Frontal cortex (tissue), 4 donors: ENCODE data around the gene MLLT3. TPM values are rescaled to one million over a fixed set of nuclear protein-coding genes. Genes with fewer than 3 reads are reported as not detected.

Source experiments
- DNase-seq, 2 donors: peaks; one replicate each; pipeline ENCODE4 v3.0.0; 2012; ENCODE audit warnings: low spot score in 2 of 2
- FAIRE-seq: peaks from 2 replicates; lab custom pipeline; 2012; peaks lifted over from hg19 to GRCh38; lab: Jason Lieb, UNC
- total RNA-seq: library from RNA; depleted of rRNA; stranded (reverse); fragments of >200 nt; gene quantifications from one replicate; pipeline ENCODE4 v1.2.3, GENCODE V29; 2014
- donor health status: control.
- donor health status: control.
- donor health status: control.

The MLLT3 gene
- total RNA-seq, 1 donor from 2014 or later, result 125 TPM

DNA sequence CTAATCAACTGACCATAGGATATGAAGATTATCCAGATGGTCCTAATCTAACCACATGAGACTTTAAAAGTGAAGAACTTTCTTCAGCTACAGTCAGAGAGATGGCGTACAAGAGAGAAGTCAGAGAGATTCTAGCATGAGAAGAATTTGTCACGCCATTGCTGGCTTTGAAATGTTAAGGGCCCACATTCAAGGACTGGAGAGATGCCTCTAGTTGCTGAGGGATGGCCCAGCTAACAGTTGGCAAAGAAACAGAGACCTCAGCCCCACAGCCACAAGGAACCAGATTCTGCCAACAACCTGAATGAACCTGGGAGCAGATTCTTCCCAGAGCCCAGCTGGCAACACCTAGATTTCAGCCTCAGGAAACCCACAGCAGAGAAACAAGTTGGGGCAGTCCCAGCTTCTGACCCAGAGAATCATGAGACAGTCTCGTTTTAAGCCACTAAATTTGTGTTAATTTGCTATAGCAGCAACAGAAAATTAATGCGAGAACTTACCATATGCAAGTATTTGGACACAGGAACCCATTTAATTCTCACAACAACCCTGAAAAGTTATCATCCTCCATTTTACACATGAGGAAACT is 132.0 kb downstream of the MLLT3 start:
- DNase-seq (no peak), FAIRE-seq (no peak)

DNA sequence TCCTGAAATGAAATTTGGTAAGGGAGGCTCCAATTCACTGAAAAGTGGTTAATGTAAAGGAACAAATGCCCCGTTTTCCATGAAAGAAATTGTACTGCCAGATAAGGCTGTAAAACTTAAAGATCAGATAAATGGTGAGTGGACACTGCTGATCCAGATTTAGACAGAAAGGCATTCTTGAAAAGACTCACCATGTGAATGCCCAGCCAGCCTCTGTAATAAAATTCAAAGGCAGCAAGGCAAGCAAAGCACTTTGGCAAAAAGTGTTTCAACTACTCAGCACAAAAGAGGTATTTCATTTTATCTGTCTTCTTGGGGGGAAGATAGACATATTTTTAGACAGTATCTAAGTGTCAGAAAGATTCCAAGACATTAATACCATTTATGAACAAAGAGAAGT is 133.6 kb downstream of the MLLT3 start:
- no peak for DNase-seq
- FAIRE-seq, result no peak

DNA sequence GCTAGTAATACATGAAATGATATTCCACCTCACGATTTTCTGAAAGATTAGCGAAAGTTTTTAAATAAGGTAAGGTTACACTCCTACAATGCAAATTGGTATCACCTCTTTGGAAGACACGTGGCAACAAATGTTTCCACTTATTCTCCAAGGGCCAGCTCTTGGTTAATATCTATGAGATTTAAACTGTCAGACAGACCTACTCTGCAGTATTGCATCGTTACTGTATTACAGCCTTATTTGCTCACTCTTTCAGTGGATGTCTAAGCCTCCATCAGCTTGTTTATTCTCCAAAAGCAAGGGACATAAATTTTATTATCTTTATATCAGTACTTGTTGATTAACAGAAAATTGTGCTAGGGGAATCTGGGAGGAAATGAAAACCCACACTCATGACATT is 135.7 kb downstream of the MLLT3 start:
- FAIRE-seq, result no peak
- DNase-seq, result no peak

DNA sequence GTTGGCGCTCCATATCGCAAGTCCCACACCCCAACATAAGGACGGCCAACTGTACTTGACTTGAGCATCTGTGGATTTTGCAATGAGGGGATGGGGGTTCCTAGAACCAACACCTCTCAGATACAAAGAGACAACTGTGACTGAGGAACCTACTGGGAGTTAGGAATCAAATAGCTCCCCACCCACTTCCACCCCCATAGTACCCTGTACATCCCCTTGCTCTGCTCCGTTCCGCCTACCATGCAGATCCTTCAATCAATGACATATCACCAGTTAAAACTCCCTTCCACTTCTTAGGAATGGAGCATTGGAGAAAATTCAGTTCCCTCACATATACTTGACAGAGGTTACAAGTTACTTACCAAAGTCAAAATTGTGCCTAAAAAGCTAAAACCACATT is 140.9 kb downstream of the MLLT3 start:
- no peak for DNase-seq
- FAIRE-seq, result no peak

DNA sequence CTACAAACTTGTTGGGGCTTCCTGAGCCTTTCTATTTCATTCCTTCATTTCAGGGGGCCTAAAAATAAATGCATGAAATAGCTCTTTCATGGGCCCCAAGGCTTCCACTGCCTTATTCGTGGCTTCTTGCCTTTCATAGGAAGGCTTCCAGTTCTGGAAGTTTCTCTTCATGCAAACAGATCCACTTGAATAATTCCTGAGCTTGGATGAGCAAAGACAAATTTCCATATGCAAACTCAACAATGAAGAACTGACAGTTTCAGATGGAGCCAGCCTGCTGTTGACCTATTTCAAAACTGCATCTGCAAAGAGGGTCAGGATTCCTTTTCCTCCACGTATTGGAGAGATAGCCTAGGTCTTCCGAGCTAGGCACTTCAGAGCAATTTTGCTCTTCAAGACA is 142.1 kb downstream of the MLLT3 start:
- FAIRE-seq (no peak), DNase-seq (no peak)

DNA sequence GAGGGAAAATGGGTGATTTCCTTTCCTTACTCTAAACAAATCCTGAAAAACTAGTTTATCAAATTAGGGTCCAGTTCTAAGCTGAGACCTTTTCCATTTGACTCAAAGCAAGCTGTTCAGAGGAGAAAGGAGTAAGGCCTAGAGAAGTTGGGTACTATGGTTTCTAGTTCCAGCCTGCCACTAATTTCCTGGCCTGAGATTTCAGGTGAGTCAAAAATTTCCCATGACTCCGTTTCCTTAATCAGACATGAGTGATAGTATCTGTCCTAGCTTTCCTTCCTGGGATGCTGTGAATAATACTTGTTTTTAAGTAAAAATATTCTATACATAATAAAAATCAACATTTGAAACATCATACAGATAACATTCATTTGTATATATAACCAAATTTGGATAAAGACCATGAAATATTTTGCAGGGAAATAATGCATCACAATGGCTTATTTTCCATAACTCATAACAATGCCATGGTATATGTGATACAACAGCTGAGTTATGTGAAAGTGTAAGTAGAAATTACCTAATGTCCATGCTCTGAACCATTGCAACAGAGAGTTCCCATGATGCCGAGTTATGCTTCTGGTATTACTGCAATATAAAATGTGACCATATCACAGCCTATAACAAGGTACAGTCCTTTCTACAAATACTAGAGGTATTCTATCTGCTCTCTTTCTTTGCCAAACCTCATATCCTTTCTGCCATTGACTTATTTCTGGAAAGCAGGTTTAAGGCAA is 142.7 kb downstream of the MLLT3 start:
- DNase-seq, result no peak
- FAIRE-seq, result no peak

DNA sequence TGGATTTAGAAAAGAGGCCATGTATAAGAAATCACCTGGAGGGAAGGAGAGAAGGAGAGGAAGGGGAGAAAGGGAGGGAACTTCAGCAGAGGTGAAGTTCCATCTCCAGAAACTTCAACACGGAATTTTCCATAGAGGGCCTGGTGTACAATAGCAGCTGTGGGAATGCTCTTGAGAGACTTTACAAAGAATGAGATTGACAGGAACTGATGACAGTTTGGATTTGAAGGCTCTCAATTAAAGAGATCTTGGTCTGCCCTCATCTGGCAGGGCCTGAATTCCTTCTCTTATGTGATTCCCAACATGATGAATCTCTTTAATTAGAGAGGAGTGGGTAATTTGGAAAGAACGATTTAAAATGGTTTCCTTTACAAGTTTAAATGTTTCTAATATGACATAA is 143.5 kb downstream of the MLLT3 start:
- FAIRE-seq (no peak), DNase-seq (no peak)

DNA sequence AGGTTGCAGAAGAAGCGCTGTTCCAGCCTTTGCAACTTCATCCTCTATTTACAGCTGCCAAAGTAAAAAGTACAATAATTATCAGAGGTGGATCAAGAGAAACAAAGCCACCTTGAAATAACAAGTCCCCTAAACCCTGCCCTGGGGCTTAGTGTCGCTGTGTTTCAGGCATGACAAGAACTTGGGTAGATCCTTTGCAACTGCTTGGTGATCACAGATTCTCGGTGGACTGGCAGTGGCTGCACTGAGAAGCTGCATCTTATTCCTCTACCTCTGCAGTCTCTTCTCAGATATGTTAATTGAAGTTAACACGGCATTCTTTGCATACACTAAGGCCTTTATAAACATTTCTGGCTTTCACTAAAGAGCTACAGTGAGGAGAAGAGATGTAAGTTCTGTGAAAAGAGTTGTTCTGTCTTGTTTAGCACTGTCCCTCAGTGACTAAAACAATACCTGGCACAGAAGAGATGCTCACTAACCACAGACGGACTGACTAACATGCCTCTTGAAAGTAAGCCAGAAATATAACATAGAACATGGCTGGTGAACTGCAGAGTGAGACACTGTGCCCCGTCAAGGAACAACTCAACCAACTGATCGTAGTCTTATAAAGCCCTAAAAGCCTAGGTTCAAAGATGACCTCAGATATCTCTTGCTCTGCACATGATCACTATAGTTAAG is 144.2 kb downstream of the MLLT3 start:
- DNase-seq, result no peak
- no peak for FAIRE-seq

DNA sequence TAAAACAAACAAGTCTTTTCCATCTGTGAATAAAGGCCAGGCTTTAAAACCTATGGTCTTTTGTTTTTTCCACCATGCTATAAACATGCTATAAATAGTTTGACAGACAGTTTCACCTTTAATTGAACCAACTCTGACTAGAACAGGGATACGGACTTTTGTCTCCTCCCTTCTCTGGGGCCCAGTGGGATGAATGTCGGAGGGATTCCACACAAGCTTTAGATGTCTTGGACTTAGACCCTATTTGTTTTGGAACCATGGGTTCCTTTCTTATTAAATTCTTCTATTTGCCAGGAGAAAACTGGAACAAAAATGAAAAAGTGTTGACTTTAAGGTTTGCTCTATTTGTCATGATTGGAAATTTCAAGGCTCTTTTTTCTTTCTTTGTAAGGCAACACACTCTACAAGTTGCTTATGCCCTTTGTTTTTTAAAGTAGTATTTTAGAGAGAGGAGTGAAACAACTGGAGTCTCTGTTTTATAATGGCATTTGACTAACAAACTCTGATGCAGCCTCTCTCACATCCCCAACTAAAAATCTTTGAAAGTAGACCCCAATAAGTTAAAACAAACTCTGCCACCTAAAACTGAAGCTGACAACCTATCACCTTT is 145.3 kb downstream of the MLLT3 start:
- no peak for DNase-seq
- no peak for FAIRE-seq

DNA sequence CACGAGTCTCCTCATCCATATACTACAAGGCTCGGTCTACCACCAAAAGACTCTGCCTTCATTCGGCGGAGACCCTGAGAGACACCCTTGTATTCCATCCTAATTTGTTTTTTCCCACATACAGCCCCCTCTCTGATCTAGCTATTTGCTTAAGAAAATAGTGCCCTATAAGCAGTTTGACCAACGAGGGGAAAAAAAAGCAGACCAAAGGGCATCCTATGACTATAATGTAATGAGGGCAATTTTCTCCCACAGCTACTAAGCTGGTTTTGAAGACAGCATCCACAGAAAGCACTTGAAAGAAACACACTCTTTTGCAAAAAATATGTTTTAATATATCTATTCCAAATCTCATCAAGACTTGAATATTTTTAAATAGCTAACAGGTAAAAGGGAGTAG is 147.8 kb downstream of the MLLT3 start:
- FAIRE-seq (no peak), DNase-seq (no peak)

DNA sequence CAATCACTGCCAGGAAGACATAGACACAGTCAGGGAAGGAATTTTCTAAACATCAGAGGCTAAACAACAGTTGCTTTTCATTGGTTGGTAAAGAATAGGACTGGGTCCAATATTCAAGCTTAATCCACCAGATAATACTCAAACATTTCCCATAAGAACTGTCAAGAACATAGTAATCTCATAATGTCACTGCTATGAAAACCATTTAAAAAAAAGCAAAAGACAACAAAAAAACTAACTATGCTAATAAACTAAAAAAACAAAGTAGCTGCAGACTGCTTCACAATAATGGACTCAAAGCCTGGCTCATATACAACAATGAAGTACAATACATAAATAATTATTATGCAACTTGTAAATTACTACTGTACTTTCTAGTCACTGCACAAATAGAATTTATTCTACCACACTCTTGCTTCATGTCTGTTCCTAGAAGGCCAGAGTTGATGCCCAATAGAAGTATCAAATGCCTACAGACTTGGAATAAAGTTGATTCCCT is 148.7 kb downstream of the MLLT3 start:
- FAIRE-seq, result no peak

DNA sequence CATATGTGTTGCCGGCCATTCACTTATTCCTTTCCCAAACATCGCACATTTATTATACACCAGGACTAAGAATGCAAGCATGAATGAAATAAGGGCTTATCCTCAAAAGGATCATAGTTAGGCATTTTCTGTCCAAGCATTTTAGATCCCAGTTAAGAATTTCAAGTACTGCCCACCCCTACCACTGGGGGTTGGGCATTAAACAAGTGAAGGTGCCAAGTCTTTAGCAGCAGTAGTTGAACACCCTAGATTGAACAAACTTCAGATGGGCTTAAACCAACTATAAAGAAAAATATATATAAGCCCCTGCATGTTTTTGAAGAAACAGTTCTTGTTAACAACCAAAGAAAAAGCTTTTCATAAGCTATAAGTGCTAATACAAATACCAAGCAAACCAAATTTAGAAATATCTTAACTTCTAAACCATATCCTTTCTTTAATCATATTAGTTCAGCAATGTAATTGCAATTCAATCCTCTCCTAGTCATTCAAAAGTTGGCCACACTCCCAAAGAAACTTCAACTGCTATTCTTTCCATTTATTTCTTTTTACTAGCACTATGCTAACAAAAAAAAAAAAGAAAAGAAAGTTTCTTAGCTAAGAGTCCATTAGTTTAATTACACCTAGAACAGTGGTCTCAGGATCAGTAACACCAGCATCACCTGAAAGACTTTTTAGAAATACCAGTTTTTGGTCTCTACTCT is 149.8 kb downstream of the MLLT3 start:
- FAIRE-seq, result no peak
- DNase-seq, result no peak

More for the DNA sequence above, 148.7 kb downstream of the MLLT3 start:
- DNase-seq, result no peak

DNA sequence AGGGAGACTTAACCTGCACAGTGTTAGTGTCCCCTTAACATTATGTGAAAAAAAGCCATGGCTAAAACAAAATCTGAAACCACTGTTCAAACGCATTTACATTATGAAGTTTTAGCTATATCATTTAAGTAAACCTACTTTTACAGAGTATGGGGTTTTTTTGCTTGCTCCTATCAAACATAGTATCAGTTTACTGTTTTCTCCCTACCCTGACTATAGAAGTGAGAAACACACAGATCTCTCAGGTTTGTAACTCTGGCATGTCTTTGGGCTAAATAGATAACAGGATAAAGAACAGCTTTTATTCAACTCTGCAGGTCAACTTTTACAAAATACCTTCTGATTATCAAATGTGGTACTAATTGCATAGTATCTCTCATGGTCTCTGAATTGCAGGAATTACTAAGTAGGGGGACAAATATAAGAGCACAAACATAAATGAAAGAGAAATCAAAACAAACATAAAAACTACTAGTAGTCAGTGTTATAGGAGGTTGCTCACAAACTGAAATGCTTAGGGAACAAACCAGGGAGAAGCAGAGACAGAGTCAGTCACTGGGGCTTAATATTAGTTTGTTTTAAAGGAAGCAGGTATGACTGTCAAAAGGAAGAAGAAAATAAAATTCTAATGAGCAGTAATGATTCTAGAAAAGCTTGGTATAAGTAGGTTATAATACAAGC is 155.8 kb downstream of the MLLT3 start:
- no peak for DNase-seq
- no peak for FAIRE-seq

DNA sequence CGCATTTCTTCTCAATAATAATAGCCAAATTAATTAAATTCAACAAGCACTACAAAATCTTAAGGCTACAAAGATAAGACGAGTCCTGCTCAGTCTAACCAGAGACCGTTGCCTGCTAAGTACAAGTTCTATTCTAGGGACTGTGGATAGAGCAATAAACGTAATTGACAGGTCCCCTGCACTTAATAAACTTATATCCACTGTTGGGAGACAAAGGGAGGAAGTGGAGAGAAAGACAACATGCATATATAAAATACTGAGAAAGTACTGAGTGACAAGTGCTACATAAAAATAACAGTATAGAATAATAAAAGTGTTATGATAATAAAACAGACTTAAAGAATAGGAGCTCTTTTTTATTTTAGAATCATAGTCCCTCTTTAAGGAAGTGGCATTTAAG is 158.1 kb downstream of the MLLT3 start:
- DNase-seq (no peak), FAIRE-seq (no peak)

DNA sequence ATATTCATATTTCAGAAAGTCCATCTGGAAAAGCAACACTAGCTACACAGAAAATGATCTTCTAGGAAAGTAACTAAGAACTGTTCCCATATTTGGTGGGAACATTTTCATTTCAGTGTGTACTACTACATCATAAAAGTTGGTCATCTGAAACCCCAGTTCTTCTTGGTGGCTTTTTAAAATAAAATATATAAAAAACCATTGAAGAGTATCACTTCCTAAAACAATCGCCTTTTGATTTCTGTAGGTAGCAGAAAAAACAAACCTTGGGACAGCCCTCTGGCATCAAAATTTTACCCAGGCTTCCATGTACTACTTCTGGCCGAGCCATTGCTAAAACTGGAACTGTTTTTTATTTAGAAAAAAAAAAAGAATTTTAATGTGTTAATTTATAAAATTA is 158.5 kb downstream of the MLLT3 start:
- no peak for DNase-seq

DNA sequence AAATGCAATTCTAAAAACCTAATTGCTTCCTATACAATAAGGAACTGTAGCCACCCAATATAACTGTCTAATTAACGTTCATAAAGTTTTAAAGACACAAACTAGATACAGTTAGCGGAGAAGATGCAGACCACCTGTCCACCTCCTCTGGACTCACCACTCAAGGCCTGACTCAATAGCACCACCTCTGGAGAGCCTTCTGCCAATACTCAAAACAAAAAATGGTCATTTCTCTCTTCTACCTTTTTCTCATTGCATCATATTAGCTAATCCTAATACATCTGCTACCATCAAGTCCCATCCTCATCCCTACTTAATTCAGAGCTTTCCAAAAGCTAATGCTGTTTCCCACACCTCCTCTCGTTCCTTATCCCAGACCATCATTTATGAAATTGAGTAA is 159.9 kb downstream of the MLLT3 start:
- FAIRE-seq (no peak), DNase-seq (no peak)

More for the DNA sequence above, 158.5 kb downstream of the MLLT3 start:
- no peak for FAIRE-seq

DNA sequence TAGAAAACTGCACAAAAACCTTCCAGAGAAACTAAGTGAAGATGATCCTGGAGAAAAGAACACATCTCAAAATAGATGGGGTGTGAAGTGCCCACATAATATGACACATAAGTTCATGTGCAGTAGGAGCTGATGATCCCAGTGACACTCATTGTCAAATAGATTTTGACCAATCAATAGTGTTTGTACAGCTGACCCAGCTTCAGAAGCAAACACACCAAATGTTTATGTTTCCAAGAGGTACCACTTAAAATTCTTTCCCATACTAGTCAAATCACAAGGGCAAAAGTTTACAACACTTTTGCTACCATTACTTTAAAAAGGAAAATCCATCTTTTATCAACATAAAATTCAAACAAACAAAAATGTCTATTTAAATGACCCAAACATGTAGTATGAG is 175.0 kb downstream of the MLLT3 start:
- no peak for DNase-seq
- no peak for FAIRE-seq

DNA sequence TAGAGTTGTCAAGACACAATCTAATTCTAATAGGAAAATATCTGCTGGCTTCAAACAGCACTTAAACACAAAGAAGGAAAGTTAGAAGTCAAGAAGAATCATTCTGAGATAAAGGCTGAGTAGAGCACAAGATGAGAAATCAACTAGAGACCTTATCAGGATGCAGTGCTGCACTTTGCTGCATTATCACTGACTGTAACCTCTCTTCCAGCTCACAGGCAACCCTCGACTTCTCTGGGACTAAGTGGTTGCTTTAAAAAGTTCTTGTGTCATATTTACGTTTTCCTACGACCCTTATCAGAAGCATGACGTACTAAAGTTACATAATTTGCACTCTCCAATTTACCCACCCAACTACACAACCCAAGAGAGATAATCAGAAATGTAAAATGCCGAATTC is 176.1 kb downstream of the MLLT3 start:
- FAIRE-seq, result no peak
- no peak for DNase-seq

DNA sequence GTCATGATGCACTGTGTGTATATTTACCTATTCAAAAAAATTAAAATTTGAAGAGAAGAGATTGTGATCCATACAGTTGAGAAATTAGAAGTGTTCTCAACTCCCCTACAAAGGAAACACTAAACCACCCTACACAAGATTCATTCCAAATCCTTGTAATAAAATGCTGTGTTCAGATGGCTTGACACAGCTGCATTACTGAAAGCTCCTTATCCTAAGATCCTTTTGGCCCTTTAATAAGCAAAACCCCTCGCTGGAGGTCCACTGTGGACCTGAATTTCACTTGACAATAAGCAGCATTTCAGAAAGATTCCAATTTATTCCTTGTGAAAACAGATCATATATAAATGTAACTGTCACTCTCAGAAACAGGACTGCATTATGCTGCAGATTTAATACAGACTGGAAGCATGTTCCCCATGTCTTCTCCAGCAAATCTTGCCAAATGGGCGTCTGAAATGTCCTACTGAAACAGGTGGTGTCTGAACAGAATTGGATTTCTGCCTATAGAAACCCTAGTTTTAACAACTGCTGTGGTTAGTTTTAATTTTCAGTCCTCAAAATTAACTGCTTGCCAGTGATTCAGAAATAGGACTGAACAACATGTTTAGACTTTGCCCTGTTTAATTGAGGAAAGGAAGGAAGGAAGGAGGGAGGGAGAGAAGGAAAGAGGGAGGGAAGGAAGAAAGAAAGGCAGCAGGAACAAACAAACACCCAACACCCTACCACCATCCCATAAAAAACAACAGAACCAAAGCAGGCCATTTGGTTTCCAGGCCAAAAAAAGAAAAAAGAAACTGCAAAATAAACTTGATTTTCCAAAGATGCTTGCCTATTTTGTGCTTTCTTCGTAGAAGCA is 179.6 kb downstream of the MLLT3 start:
- FAIRE-seq, result no peak
- DNase-seq, result no peak
